Measurements from ENCODE around the gene CCDC12. TPM values are rescaled to one million over a fixed set of nuclear protein-coding genes. Genes with fewer than 3 reads are reported as not detected.

CCDC12 gene
- total RNA-seq, 4 donors from 2014 or later, result 64.6 to 101 (median 82.5) TPM

DNA sequence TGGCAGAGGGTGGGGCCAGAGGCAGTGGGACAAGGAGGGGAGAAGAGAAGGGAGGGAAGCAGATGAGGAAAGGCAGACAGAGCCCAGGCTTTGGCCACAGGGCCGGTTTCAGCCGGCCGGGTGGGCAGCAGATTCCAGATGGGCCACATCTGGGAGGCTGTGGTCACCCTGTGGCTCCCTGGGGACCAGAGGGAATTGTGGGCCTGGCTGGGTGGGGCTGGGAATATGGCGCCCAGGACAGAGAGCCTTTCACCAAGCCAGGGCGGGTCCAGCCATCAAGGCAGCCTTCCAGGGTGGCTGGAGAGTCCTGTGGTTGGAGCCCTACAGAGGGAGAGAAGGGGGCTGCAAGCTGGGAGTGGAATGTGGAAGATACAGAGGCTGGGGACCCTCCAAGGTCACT lies 80.2 kb downstream of the CCDC12 start:
- 57 to 72% methylated on average over 5 of the region's 5 CpGs for WGBS, 2 donors

DNA sequence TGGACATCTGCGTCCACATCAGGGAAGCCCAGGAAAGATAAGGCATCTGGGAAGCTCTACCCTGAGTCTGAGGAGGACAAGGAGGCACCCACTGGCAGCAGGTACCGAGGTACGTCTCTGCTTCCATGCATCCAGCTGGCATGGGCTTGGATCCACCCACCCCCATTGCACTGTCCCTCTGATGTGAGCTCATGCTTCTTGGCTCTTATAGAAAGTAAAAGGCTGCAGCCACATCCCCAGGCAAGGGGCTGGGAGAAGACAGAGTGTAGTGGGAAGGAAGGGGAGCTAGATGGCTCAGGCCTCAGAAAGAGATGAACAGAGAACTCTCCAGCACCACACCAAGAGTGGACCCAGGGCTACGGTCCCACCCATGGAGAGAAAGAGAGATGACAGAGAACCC lies 80.8 kb downstream of the CCDC12 start:
- no peak overlapping the region for H3K4me3 ChIP-seq (ENCODE audit: low read depth, poor library complexity, severe bottlenecking)
- intact Hi-C loops (cut with DNase I; ENCODE audit: low total_unique reads), result loop anchor here (5.0 kb wide), 1 partner anchor 188 kb away; no protein-coding TSS in a partner anchor
- DNase-seq (ENCODE audit: low spot score in 2 of 2), result no peak
- TF ChIP-seq POLR2A (IDR thresholded peaks at IDR 0.05), result no peak
- WGBS, 2 donors, result 60 to 63% methylated on average over 4 of the region's 4 CpGs

More for the DNA sequence above, 80.2 kb downstream of the CCDC12 start:
- TF ChIP-seq POLR2A (IDR thresholded peaks at IDR 0.05), result no peak
- TF ChIP-seq, protein P1, sequence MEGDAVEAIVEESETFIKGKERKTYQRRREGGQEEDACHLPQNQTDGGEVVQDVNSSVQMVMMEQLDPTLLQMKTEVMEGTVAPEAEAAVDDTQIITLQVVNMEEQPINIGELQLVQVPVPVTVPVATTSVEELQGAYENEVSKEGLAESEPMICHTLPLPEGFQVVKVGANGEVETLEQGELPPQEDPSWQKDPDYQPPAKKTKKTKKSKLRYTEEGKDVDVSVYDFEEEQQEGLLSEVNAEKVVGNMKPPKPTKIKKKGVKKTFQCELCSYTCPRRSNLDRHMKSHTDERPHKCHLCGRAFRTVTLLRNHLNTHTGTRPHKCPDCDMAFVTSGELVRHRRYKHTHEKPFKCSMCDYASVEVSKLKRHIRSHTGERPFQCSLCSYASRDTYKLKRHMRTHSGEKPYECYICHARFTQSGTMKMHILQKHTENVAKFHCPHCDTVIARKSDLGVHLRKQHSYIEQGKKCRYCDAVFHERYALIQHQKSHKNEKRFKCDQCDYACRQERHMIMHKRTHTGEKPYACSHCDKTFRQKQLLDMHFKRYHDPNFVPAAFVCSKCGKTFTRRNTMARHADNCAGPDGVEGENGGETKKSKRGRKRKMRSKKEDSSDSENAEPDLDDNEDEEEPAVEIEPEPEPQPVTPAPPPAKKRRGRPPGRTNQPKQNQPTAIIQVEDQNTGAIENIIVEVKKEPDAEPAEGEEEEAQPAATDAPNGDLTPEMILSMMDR (IDR thresholded peaks at IDR 0.05), result no peak
- no peak for DNase-seq (ENCODE audit: low spot score in 2 of 2)
- intact Hi-C loops (cut with DNase I; ENCODE audit: low total_unique reads), result loop anchor here (5.0 kb wide), 1 partner anchor 189 kb away; no protein-coding TSS in a partner anchor
- H3K4me3 ChIP-seq (ENCODE audit: low read depth, poor library complexity, severe bottlenecking), result no peak overlapping the region

DNA sequence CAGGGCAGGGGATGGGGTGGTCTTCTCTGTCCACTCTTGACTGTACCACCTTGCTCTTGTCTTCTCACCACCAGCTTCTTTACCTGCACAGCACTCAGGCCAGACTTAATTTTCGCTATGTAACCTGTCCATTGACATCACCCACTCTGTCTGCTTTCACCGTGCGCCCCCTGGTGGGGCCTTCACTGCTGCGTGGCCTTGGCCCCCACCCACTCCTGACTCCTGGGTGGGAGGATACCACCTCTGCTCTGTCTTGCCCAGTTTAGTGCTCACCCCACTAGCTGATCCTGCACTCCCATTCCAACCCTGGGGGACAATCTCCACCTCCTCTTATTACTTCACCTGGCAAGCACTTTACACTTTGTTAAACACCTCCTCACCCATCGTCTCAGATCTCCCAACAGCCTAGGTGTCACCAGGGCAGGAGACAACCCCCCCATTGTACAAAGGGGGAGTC lies 81.3 kb downstream of the CCDC12 start:
- DNase-seq (ENCODE audit: low spot score in 2 of 2), result peak; percentile 46 to 93
- WGBS, 2 donors, result 21 to 23% methylated on average over 5 of the region's 5 CpGs
- TF ChIP-seq, protein P1 (IDR thresholded peaks at IDR 0.05), result no peak
- TF ChIP-seq POLR2A (IDR thresholded peaks at IDR 0.05), result no peak
- H3K4me3 ChIP-seq (ENCODE audit: low read depth, poor library complexity, severe bottlenecking), result no peak overlapping the region
- intact Hi-C loops (cut with DNase I; ENCODE audit: low total_unique reads), result loop anchor here (5.0 kb wide), 1 partner anchor 188 kb away; no protein-coding TSS in a partner anchor

DNA sequence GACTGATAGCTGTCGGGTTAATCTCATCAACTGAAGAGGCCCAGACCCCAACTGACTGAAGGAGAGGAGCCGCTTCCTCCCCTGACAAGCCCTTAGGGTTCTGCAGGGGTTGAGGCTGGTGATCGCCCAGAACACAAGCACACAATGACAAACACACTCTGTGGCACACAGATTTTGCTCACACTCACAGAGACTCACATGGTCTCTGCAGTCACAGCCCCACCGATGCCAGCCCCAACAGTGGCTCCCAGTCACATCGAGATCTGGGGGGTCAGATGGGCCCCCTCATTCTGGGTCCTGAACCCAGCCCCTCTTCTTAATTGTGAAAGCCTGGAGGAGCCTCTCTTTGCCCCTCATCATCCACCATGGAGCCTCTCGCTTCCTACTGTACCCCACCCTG lies 82.3 kb downstream of the CCDC12 start:
- no peak for DNase-seq (ENCODE audit: low spot score in 2 of 2)
- no peak overlapping the region for H3K4me3 ChIP-seq (ENCODE audit: low read depth, poor library complexity, severe bottlenecking)
- TF ChIP-seq POLR2A (IDR thresholded peaks at IDR 0.05), result no peak
- TF ChIP-seq, protein P1 (IDR thresholded peaks at IDR 0.05), result no peak
- 92 to 94% methylated on average over 6 of the region's 6 CpGs for WGBS, 2 donors
- intact Hi-C loops (cut with DNase I; ENCODE audit: low total_unique reads), result no loop called here

DNA sequence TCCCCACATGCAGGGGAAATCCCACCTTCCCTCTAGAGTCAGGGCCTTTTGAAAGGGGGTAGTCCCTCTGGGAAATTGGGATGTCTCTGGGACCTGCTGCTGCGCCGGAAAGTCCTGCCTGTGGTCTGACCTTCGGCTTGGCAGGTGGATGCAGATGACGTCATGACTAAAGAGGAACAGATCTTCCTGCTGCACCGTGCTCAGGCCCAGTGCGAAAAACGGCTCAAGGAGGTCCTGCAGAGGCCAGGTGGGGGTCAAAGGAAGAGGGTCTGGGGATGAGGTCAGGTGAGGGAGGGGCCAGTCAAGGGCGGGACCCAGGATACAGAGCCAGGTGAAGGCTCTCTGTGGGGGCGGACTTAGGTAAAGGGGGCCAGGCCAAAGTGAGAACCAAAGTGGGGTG lies 82.8 kb downstream of the CCDC12 start:
- TF ChIP-seq, protein P1 (IDR thresholded peaks at IDR 0.05), result no peak
- no peak for TF ChIP-seq POLR2A (IDR thresholded peaks at IDR 0.05)
- DNase-seq (ENCODE audit: low spot score in 2 of 2), result no peak
- 66 to 72% methylated on average over 9 of the region's 9 CpGs for WGBS, 2 donors
- intact Hi-C loops (cut with DNase I; ENCODE audit: low total_unique reads), result no loop called here
- H3K4me3 ChIP-seq (ENCODE audit: low read depth, poor library complexity, severe bottlenecking), result no peak overlapping the region

DNA sequence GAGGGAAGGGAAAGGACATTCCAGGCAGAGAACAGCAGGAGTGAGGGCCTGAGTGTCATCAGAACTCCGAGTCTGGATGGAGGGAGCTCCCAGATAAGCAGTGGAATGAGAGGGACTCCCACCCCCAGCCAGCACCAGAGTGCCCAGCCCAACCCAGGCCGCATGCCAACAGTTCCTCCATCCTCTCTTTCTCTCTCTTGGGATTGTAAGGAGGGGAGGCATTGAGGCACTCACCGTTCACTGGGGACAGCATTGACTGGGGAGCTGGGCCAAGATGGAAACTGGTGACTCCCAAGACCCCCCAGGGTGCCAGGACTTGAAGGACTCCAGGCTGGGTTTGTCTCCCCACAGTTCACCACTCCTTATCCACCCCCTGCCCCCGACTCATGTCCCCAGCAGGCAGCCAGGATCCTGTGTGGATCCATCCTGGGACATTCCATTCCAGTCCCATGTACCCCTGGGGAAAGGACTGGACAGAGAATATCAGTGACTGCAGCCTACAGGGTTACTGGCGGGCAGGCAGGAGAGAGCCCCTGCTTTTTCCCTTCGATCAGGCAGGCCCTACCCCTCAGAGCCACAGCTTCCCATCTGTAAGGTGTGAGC lies 83.3 kb downstream of the CCDC12 start:
- TF ChIP-seq, protein P1 (IDR thresholded peaks at IDR 0.05), result no peak
- TF ChIP-seq POLR2A (IDR thresholded peaks at IDR 0.05), result no peak
- intact Hi-C loops (cut with DNase I; ENCODE audit: low total_unique reads), result no loop called here
- H3K4me3 ChIP-seq (ENCODE audit: low read depth, poor library complexity, severe bottlenecking), result no peak overlapping the region
- WGBS, 2 donors, result 64 to 69% methylated on average over 6 of the region's 6 CpGs
- no peak for DNase-seq (ENCODE audit: low spot score in 2 of 2)

Measured in lower leg skin (tissue), 4 donors.